ENCODE measurements around the gene CCDC57.
"Not testable (repeated sequence)": the region's sequence is repeated elsewhere in the genome, so short reads cannot be mapped to it uniquely, and the experiment has no call there.

CCDC57 gene

GRCh38 chr17:82221341-82221902 lies 8.8 kb upstream of the CCDC57 start:
- DNase-seq, result no peak

GRCh38 chr17:82219753-82220709 lies 7.4 kb upstream of the CCDC57 start:
- no peak for DNase-seq

- no peak for DNase-seq
Measured at GRCh38 chr17:82219083-82219482, 6.4 kb upstream of the CCDC57 start.

- DNase-seq, result no peak
Measured at GRCh38 chr17:82218349-82219075, 5.9 kb upstream of the CCDC57 start.

GRCh38 chr17:82217530-82218204 lies 5.0 kb upstream of the CCDC57 start:
- no peak for DNase-seq

- no peak for DNase-seq
Measured at GRCh38 chr17:82217120-82217529, 4.5 kb upstream of the CCDC57 start.

- no peak for DNase-seq
Measured at GRCh38 chr17:82216301-82217119, 3.9 kb upstream of the CCDC57 start.

GRCh38 chr17:82215972-82216300 lies 3.3 kb upstream of the CCDC57 start:
- no peak for DNase-seq

GRCh38 chr17:82215095-82215971 lies 2.7 kb upstream of the CCDC57 start:
- no peak for DNase-seq

- DNase-seq, result no peak
Measured at GRCh38 chr17:82214012-82214628, 1.5 kb upstream of the CCDC57 start.

GRCh38 chr17:82213251-82214011 lies 789 bp upstream of the CCDC57 start:
- DNase-seq, result peak; percentile 66

- DNase-seq, result not testable (repeated sequence)
Measured at GRCh38 chr17:82210655-82211054, 2.0 kb downstream of the CCDC57 start.

GRCh38 chr17:82205720-82206508 lies 6.7 kb downstream of the CCDC57 start:
- peak; percentile 79 for DNase-seq

GRCh38 chr17:82204831-82205719 lies 7.6 kb downstream of the CCDC57 start:
- DNase-seq, result no peak

- no peak for DNase-seq
Measured at GRCh38 chr17:82203920-82204319, 8.7 kb downstream of the CCDC57 start.

GRCh38 chr17:82202981-82203380 lies 9.7 kb downstream of the CCDC57 start:
- no peak for DNase-seq

GRCh38 chr17:82201498-82201910 lies 11.1 kb downstream of the CCDC57 start:
- no peak for DNase-seq

All from activated naive CD4-positive, alpha-beta T cell treated with anti-CD3 and anti-CD28 coated beads, Interleukin-2, amount 50 U/mL, for 16 hours (primary cell).